CD1c-positive myeloid dendritic cell (primary cell): ENCODE results near the gene SPDYE4.
"Not testable (repeated sequence)": the region's sequence is repeated elsewhere in the genome, so short reads cannot be mapped to it uniquely, and the experiment has no call there.

ENCODE experiments used
- DNase-seq: peaks from one replicate; pipeline ENCODE4 v3.0.0-alpha.2; 2016; ENCODE audit errors: extremely low spot score

SPDYE4 gene

GRCh38 chr17:8758137-8758596, at the start of gene SPDYE4:
Gene SPDYE4 (minus strand): TSS chr17:8758546. CDS start chr17:8758382, 164 bp downstream.
- no peak for DNase-seq

GRCh38 chr17:8806926-8807550, 48.7 kb upstream of the SPDYE4 start:
- DNase-seq = peak; percentile 92

GRCh38 chr17:8806253-8806925, 48.0 kb upstream of the SPDYE4 start:
- DNase-seq = no peak

GRCh38 chr17:8805396-8805795, 47.0 kb upstream of the SPDYE4 start:
- DNase-seq = not testable (repeated sequence)

GRCh38 chr17:8803531-8804420, 45.4 kb upstream of the SPDYE4 start:
- DNase-seq = no peak

GRCh38 chr17:8801135-8801840, 42.9 kb upstream of the SPDYE4 start:
- no peak for DNase-seq

- no peak for DNase-seq
These were observed 42.3 kb upstream of the SPDYE4 start for GRCh38 chr17:8800656-8801055.

GRCh38 chr17:8799570-8800212, 41.3 kb upstream of the SPDYE4 start:
- DNase-seq = no peak

GRCh38 chr17:8798846-8799569, 40.7 kb upstream of the SPDYE4 start, which contains the start of gene MFSD6L:
Gene MFSD6L (minus strand): TSS chr17:8799365. CDS start chr17:8799120, 245 bp downstream.
- DNase-seq = no peak

- no peak for DNase-seq
These were observed 40.0 kb upstream of the SPDYE4 start for GRCh38 chr17:8798176-8798845.

GRCh38 chr17:8797621-8798175, 39.4 kb upstream of the SPDYE4 start:
- no peak for DNase-seq

- DNase-seq = no peak
These were observed 36.3 kb upstream of the SPDYE4 start for GRCh38 chr17:8794636-8795035.

- peak; percentile 38 for DNase-seq
These were observed 35.3 kb upstream of the SPDYE4 start for GRCh38 chr17:8793649-8794048.

- no peak for DNase-seq
These were observed 34.3 kb upstream of the SPDYE4 start for GRCh38 chr17:8792646-8793045.

GRCh38 chr17:8791910-8792270, 33.5 kb upstream of the SPDYE4 start:
- peak; percentile 61 for DNase-seq

- DNase-seq = no peak
These were observed 33.0 kb upstream of the SPDYE4 start for GRCh38 chr17:8791248-8791909.

GRCh38 chr17:8789743-8790142, 31.4 kb upstream of the SPDYE4 start:
- DNase-seq = no peak

- no peak for DNase-seq
These were observed 30.7 kb upstream of the SPDYE4 start for GRCh38 chr17:8788998-8789397.
